Gastrocnemius medialis (tissue), 4 donors: ENCODE measurements around the gene HIVEP3. TPM values are rescaled to one million over a fixed set of nuclear protein-coding genes. Genes with fewer than 3 reads are reported as not detected.

Experiments
- ATAC-seq, 2 donors: fragments of 150-250 bp; one replicate each; pipeline ENCODE4 v1.9.1; 2016
- DNase-seq, 2 donors: peaks; one replicate each; pipeline ENCODE4 v3.0.0-alpha.2; 2019
- H3K27ac ChIP-seq, 4 donors: fragments of 200-600 bp; sonication (generic); 1 replicate in 1 of 4; 2 replicates in 3 of 4; pipeline ENCODE4 v1.5.1; 2016 to 2018; ENCODE audit warnings: mild to moderate bottlenecking in 2 of 4, moderate library complexity in 1 of 4
- H3K27me3 ChIP-seq, 3 donors: fragments of 200-600 bp; sonication (generic) in 2 of 3; 1 replicate in 1 of 3; 2 replicates in 2 of 3; pipeline versions ENCODE4 v1.5.1 to v1.6.0; 2016 to 2019; ENCODE audit warnings: mild to moderate bottlenecking in 1 of 3, moderate library complexity in 1 of 3
- H3K36me3 ChIP-seq, 2 donors: fragments of 200-600 bp; sonication (generic) in 1 of 2; one replicate each; pipeline ENCODE4 v1.5.1; 2017 to 2018
- H3K4me1 ChIP-seq, 2 donors: fragments of 200-600 bp; sonication (generic) in 1 of 2; one replicate each; pipeline ENCODE4 v1.5.1; 2016 to 2017; ENCODE audit warnings: mild to moderate bottlenecking in 2 of 2
- H3K4me3 ChIP-seq, 4 donors: fragments of 200-600 bp; sonication (generic) in 3 of 4; 1 replicate in 1 of 4; 2 replicates in 3 of 4; pipeline ENCODE4 v1.5.1; 2016 to 2019; ENCODE audit warnings: mild to moderate bottlenecking in 2 of 4
- H3K9me3 ChIP-seq, 3 donors: fragments of 200-600 bp; sonication (generic) in 2 of 3; 1 replicate in 1 of 3; 2 replicates in 2 of 3; pipeline ENCODE4 v1.5.1; 2016 to 2019
- CTCF ChIP-seq, 5 experiments: fragments of 450-650 bp in 3 of 5; fragments of 200-600 bp in 2 of 5; sonication (generic) in 2 of 5; IDR thresholded peaks in 4 of 5; conservative IDR thresholded peaks in 1 of 5; 1 replicate in 4 of 5; 2 replicates in 1 of 5; pipeline ENCODE4 v1.5.1; 2016 to 2019; ENCODE audit warnings: antibody characterized with exemption in 5 of 5, mild to moderate bottlenecking in 3 of 5, moderate library complexity in 3 of 5
- POLR2A ChIP-seq, 2 donors: fragments of 450-650 bp; IDR thresholded peaks; one replicate each; pipeline ENCODE4 v1.6.1; 2017; ENCODE audit warnings: antibody characterized with exemption in 2 of 2, mild to moderate bottlenecking in 2 of 2, moderate library complexity in 2 of 2
- in situ Hi-C, 4 donors: fragments of 200-750 bp; cut with MboI; loops; one replicate each; pipeline versions ENCODE4 v1.15.0 to v1.8.0; 2017; ENCODE audit warnings: low sequenced_read_pairs in 4 of 4
- intact Hi-C: fragments of 100-400 bp; cut with DNase I; formaldehyde crosslinking; loops from one replicate; pipeline ENCODE4 v1.15.1; 2023; ENCODE audit warnings: low total_unique reads
- total RNA-seq, 4 donors: library from RNA; depleted of rRNA; stranded (reverse); fragments of >200 nt; gene quantifications; one replicate each; pipeline versions ENCODE4 v1.1.0 to v1.2.3, GENCODE V29; 2016

The HIVEP3 gene
- total RNA-seq, 4 donors from 2014 or later = 0.80 to 1.8 (median 1.3) TPM

- Histone ChIP-seq H3K36me3 (no peaks in the 10 kb centered on the region), H3K4me3 (no peak overlapping the region), H3K9me3 (no peaks in the 10 kb centered on the region), H3K27me3 (no peaks in the 10 kb centered on the region), H3K4me1 (peaks cover 13 to 22% of the 10 kb centered on the region in 2 donors), H3K27ac (no peak overlapping the region)
- intact Hi-C loops = no loop called here
- TF ChIP-seq POLR2A (IDR thresholded peaks at IDR 0.05) (no peak), CTCF (IDR thresholded peaks at IDR 0.05 in 4 of 5, conservative IDR thresholded peaks at IDR 0.05 in 1 of 5) (no peak)
- ATAC-seq (no peak), DNase-seq (no peak)
- in situ Hi-C loops = no loop called here
Observed at GRCh38 chr1:41489561-41489960, 429.2 kb downstream of the HIVEP3 start.

DNA sequence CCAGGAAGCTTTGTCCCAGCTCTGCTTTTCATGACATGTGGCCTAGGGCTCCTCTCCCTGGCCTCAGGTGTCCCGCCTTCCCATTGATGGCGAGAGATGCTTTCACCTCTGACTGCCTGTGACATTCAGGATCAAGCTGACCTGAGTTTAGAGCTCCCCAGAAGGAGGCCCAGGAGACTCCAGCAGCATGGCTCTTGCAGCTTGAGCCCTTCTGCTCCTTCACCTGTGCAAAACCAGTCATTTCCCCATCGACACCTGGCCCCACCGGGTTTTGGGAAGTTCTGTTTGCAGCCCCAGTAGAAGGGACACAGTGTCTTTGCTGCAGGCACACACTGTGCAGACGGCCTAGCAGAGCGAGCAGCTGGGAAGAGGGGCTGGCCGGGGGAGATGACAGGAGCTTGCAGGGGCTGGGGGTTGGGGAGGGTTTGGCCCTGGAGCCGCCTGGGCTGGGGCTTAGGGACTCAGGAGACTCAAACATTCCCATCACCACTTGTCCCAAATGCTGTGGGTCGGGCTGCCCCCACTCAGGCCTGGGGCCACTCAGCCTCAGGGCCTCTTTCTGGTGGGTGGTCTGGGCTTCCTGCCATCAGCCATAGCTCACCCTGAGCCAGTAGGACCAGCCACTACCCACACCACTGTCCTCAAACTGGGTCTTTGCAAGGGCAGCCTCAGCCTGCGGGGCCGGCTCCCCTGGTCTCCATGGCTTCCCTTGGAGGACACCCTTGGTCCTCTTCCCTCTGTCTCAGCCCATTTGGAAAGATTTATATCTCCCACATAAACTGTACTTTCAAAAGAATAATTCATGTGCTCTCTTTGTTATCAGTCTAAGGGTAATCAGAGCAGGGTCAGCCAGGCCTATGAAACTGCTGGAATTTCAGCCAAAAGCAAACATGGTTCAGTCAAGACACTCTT is 430.4 kb downstream of the HIVEP3 start:
- Histone ChIP-seq H3K27me3 (no peaks in the 10 kb centered on the region), H3K9me3 (no peaks in the 10 kb centered on the region), H3K27ac (no peak overlapping the region), H3K36me3 (no peaks in the 10 kb centered on the region), H3K4me3 (no peak overlapping the region), H3K4me1 (peaks cover 23 to 35% of the 10 kb centered on the region in 2 donors)
- TF ChIP-seq POLR2A (IDR thresholded peaks at IDR 0.05) (no peak), CTCF (IDR thresholded peaks at IDR 0.05 in 4 of 5, conservative IDR thresholded peaks at IDR 0.05 in 1 of 5) (no peak)
- DNase-seq = peak in 1 of 2 donors; percentile 7
- intact Hi-C loops (no loop called here), in situ Hi-C loops (no loop called here)
- no peak for ATAC-seq

- no peak for TF ChIP-seq CTCF (IDR thresholded peaks at IDR 0.05 in 4 of 5, conservative IDR thresholded peaks at IDR 0.05 in 1 of 5)
- TF ChIP-seq POLR2A (IDR thresholded peaks at IDR 0.05) = no peak
- H3K27me3 ChIP-seq = no peaks in the 10 kb centered on the region
- intact Hi-C loops (no loop called here), in situ Hi-C loops (no loop called here)
- H3K36me3 ChIP-seq = no peaks in the 10 kb centered on the region
- peak overlapping the region; percentile 46 to 80 (median 60) for H3K27ac ChIP-seq
- no peak overlapping the region for H3K4me3 ChIP-seq
- H3K9me3 ChIP-seq = no peaks in the 10 kb centered on the region
- peaks cover 31 to 44% of the 10 kb centered on the region in 2 donors for H3K4me1 ChIP-seq
- DNase-seq = peak in 1 of 2 donors; percentile 9
- ATAC-seq = no peak
Observed at GRCh38 chr1:41487126-41488039, 431.3 kb downstream of the HIVEP3 start.

- ATAC-seq = peak in 1 of 2 donors; percentile 43
- in situ Hi-C loops = no loop called here
- Histone ChIP-seq H3K9me3 (no peaks in the 10 kb centered on the region), H3K4me3 (no peak overlapping the region), H3K4me1 (peaks cover 31 to 45% of the 10 kb centered on the region in 2 donors), H3K27ac (peak overlapping the region; percentile 46 to 80 (median 60)), H3K27me3 (no peaks in the 10 kb centered on the region), H3K36me3 (no peaks in the 10 kb centered on the region)
- TF ChIP-seq POLR2A (IDR thresholded peaks at IDR 0.05) = no peak
- TF ChIP-seq CTCF (IDR thresholded peaks at IDR 0.05 in 4 of 5, conservative IDR thresholded peaks at IDR 0.05 in 1 of 5) = no peak
- intact Hi-C loops = no loop called here
- no peak for DNase-seq
Observed at GRCh38 chr1:41486371-41487125, 432.2 kb downstream of the HIVEP3 start.
